ENCODE data around the gene SERTAD3.

The SERTAD3 gene

DNA sequence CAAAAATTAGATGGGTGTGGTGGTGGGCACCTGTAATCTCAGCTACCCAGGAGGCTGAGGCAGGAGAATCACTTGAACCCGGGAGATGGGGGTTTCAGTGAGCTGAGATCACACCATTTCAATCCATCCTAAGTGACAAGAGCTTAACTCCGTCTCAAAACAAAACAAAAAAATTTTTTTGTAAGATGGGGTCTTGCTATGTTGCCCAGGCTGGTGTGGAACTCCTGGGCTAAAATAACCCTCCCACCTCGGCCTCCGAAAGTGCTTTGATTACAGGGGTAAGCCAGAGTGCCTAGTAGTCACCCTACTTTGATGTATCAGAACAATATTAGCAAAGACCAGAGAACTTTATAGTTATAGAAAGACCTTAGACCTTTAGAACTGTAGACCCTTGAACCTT is 30.6 kb upstream of the SERTAD3 start:
- CTCF ChIA-PET = no interaction called here
- POLR2A ChIA-PET = interaction anchor here (1.0 kb wide), 1 partner anchor 41 kb away, joined by 3 read pairs; no protein-coding TSS in a partner anchor
- TF ChIP-seq FOXA1 (IDR thresholded peaks at IDR 0.05) (no peak), FOXM1 (IDR thresholded peaks at IDR 0.05; ENCODE audit: borderline replicate concordance) (no peak), LEF1 (IDR thresholded peaks at IDR 0.05; ENCODE audit: borderline replicate concordance) (no peak), HDGF (IDR thresholded peaks at IDR 0.05; ENCODE audit: borderline replicate concordance) (no peak)
- DNase-seq (ENCODE audit: extremely low spot score) = no peak

DNA sequence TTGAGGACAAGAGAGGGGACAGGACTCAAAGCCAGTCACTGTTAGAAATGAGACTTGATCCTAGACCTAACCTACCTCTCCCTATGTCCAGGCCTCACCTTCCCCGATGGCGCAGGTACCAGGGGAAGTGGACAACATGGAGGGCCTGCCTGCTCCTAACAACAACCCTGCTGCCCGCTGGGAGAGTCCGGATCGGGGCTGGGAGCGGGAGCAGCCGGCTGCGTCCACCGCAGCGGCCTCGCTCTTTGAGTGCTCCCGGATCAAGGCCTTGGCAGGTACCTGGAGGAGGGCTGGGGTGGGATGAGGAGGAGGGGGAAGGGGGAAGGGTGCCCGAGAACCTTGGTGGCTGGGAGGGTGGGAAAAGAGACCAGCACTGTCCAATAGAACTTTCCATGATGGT is 28.4 kb upstream of the SERTAD3 start:
- DNase-seq (ENCODE audit: extremely low spot score) = no peak
- TF ChIP-seq LEF1 (IDR thresholded peaks at IDR 0.05; ENCODE audit: borderline replicate concordance) (no peak), SUZ12 (IDR thresholded peaks at IDR 0.05) (no peak), ELF4 (IDR thresholded peaks at IDR 0.05) (no peak), FOXM1 (IDR thresholded peaks at IDR 0.05; ENCODE audit: borderline replicate concordance) (no peak)
- CTCF ChIA-PET = no interaction called here
- POLR2A ChIA-PET = no interaction called here

DNA sequence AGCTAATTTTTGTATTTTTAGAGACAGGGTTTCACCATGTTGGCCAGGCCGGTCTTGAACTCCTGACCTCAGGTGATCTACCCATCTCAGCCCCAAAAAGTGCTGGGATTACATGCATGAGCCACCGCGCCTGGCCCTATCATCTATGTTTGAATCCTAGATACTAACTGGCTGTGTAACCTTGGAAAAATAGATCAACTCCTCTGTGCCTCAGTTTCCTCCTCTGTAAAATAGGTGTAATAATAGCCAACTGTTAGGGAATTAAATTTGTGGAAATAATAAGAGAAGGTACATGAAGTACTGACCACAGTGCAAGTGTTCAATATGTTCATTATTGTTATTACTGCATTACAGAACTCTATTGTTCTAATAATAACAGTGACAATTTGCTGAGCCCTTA is 27.0 kb upstream of the SERTAD3 start:
- no peak for TF ChIP-seq ELF4 (IDR thresholded peaks at IDR 0.05)
- TF ChIP-seq FOXM1 (IDR thresholded peaks at IDR 0.05; ENCODE audit: borderline replicate concordance) = no peak
- no peak for TF ChIP-seq LEF1 (IDR thresholded peaks at IDR 0.05; ENCODE audit: borderline replicate concordance)
- TF ChIP-seq, protein P1, sequence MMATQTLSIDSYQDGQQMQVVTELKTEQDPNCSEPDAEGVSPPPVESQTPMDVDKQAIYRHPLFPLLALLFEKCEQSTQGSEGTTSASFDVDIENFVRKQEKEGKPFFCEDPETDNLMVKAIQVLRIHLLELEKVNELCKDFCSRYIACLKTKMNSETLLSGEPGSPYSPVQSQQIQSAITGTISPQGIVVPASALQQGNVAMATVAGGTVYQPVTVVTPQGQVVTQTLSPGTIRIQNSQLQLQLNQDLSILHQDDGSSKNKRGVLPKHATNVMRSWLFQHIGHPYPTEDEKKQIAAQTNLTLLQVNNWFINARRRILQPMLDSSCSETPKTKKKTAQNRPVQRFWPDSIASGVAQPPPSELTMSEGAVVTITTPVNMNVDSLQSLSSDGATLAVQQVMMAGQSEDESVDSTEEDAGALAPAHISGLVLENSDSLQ (IDR thresholded peaks at IDR 0.05) = no peak
- no peak for TF ChIP-seq ARNT (IDR thresholded peaks at IDR 0.05)
- no peak for TF ChIP-seq SUZ12 (IDR thresholded peaks at IDR 0.05)
- no peak for TF ChIP-seq BHLHE40 (IDR thresholded peaks at IDR 0.05; ENCODE audit: borderline replicate concordance)
- no peak for TF ChIP-seq FOXA1 (IDR thresholded peaks at IDR 0.05)
- TF ChIP-seq FOXK2 (IDR thresholded peaks at IDR 0.05) = no peak
- no peak for TF ChIP-seq L3MBTL2 (conservative IDR thresholded peaks at IDR 0.05)
- no peak for TF ChIP-seq HDGF (IDR thresholded peaks at IDR 0.05; ENCODE audit: borderline replicate concordance)
- TF ChIP-seq NFRKB (IDR thresholded peaks at IDR 0.05) = no peak
- TF ChIP-seq TARDBP (IDR thresholded peaks at IDR 0.05) = no peak
- no peak for TF ChIP-seq ZNF384 (IDR thresholded peaks at IDR 0.05)
- TF ChIP-seq SP1 (IDR thresholded peaks at IDR 0.05) = no peak
- TF ChIP-seq CTBP1 (IDR thresholded peaks at IDR 0.05; ENCODE audit: borderline replicate concordance) = no peak
- no peak for DNase-seq (ENCODE audit: extremely low spot score)
- POLR2A ChIA-PET = no interaction called here
- CTCF ChIA-PET = no interaction called here

DNA sequence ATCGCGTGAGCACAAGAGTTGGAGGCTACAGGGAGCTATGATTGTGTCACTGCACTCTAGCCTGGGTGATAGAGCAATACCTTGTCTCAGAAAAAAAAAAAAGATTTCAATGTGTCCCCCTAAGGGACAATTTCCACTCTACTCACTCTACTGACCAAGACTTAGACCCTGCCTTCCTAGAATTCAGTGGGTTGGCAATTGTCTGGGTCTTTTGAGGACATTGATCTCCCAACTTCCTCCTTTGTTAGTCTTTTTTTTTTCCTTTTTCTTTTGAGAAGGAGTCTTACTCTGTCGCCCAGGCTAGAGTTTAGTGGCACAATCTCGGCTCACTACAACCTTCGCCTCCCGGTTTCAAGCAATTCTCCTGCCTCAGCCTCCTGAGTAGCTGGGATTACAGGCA is 24.9 kb upstream of the SERTAD3 start:
- ChIA-PET CTCF (no interaction called here), POLR2A (no interaction called here)
- TF ChIP-seq HDGF (IDR thresholded peaks at IDR 0.05; ENCODE audit: borderline replicate concordance) = no peak
- TF ChIP-seq FOXA1 (IDR thresholded peaks at IDR 0.05) = no peak
- TF ChIP-seq ARNT (IDR thresholded peaks at IDR 0.05) = no peak
- no peak for TF ChIP-seq ZNF384 (IDR thresholded peaks at IDR 0.05)
- no peak for TF ChIP-seq L3MBTL2 (conservative IDR thresholded peaks at IDR 0.05)
- no peak for TF ChIP-seq SP1 (IDR thresholded peaks at IDR 0.05)
- TF ChIP-seq CTBP1 (IDR thresholded peaks at IDR 0.05; ENCODE audit: borderline replicate concordance) = no peak
- no peak for TF ChIP-seq LEF1 (IDR thresholded peaks at IDR 0.05; ENCODE audit: borderline replicate concordance)
- TF ChIP-seq FOXM1 (IDR thresholded peaks at IDR 0.05; ENCODE audit: borderline replicate concordance) = no peak
- no peak for DNase-seq (ENCODE audit: extremely low spot score)

DNA sequence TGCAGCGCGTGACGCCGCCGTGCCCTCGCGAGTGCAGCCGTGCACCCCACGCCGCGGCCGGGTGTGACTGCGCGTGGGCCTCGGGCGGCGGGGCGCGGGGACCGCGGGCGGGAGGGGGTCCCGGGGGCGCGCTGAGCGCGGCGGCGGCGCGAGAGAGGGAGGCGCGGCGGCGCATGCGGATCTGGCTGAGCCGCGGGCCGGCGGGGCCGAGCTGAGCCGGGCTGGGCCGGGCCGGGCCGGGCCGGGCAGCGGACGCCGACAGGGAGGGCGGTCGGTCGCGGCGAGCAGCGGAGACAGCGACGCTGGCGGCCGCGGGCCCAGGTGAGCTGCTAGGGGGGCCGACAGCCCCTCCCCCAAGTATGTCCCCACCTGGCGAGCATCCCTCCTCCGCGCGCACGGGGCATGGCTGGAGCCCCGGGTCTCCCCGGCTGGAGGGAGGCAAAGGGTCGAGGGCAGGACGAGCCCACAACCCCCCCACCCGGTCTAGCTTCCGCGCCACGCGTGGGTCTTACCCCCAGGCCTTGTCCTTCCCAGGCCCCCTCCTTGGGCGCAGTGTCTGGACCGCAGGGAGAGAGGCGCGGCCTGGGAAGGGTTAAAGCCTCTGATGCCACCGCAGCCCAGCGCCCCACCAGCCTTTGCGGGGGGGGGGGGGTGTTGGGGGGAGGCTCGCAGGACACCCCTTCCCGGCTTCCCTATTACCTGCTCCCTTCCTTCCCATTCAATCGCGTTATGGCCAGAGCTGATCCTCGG is 23.0 kb upstream of the SERTAD3 start, which contains the start of gene SPTBN4:
SPTBN4 (plus strand) TSS at position 17 of the 750 bp plus-strand sequence. CDS start 5,621 bp downstream, outside the sequence.
- no peak for DNase-seq (ENCODE audit: extremely low spot score)
- ChIA-PET CTCF (no interaction called here), POLR2A (no interaction called here)
- no peak for TF ChIP-seq ELF4 (IDR thresholded peaks at IDR 0.05)
- TF ChIP-seq FOXA1 (IDR thresholded peaks at IDR 0.05) = no peak
- TF ChIP-seq L3MBTL2 (conservative IDR thresholded peaks at IDR 0.05) = no peak
- TF ChIP-seq, protein P1 (IDR thresholded peaks at IDR 0.05) = no peak
- no peak for TF ChIP-seq LEF1 (IDR thresholded peaks at IDR 0.05; ENCODE audit: borderline replicate concordance)
- no peak for TF ChIP-seq SUZ12 (IDR thresholded peaks at IDR 0.05)
- no peak for TF ChIP-seq HDGF (IDR thresholded peaks at IDR 0.05; ENCODE audit: borderline replicate concordance)
- no peak for TF ChIP-seq SP1 (IDR thresholded peaks at IDR 0.05)
- TF ChIP-seq ARNT (IDR thresholded peaks at IDR 0.05) = no peak
- no peak for TF ChIP-seq NFRKB (IDR thresholded peaks at IDR 0.05)

DNA sequence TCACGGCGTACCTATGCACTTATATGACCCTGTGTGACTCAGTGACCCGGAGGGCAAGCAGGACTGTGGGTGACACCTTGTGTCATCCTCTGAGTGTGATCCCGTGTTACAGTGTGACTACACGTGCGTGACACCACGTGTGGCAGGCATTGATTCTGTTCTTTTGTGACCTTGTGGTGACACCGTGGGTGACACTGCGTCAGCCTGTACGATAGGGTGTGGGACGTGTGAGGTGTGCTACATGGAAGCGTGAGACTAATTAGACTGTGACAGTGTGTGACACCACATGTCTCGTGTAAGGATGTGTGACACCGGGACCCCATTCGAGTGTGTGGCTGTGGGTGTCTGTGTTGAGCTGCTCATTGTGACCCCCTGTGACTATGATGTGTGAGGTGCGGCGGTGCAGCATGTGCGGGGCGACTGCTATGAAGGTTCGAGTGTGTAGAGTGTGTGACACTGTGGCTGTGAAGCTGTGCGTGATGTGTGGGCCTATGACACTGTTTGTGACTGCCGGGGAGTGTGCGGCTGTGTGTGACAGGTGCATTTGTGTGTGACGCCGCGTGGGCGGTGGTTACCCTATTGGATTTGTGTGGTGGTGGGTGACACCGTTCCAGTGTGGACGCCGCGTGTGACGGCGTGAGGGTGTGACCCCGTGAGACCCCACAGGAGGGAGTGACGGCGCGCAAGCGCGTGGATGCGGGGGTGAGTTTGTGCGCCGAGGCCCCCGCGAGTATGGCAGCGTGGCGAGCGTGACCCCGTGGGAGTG is 22.3 kb upstream of the SERTAD3 start:
- DNase-seq (ENCODE audit: extremely low spot score) = no peak
- TF ChIP-seq L3MBTL2 (conservative IDR thresholded peaks at IDR 0.05) = 0 out of 2 replicates have a peak, but pooled peaks have one; percentile 18
- TF ChIP-seq LEF1 (IDR thresholded peaks at IDR 0.05; ENCODE audit: borderline replicate concordance) = no peak
- ChIA-PET CTCF (interaction anchor here (0.7 to 1.3 kb wide), 5 partner anchors 12 to 168 kb away, joined by 3 to 6 read pairs (median 4); no protein-coding TSS in a partner anchor), POLR2A (interaction anchor here (0.7 to 3.2 kb wide), 9 partner anchors 22 to 139 kb away, joined by 3 to 15 read pairs (median 6); partner anchors contain the start of genes SERTAD1 and SERTAD3)
